HG03280 (cell line): ENCODE data around the gene FOXS1.
"Not testable (repeated sequence)": the region's sequence is repeated elsewhere in the genome, so short reads cannot be mapped to it uniquely, and the experiment has no call there.

ENCODE experiments used
- ATAC-seq: cut with Tn5 transposase; IDR thresholded peaks from one replicate; pipeline ENCODE4 v1.9.1; 2021; ENCODE audit warnings: mild to moderate bottlenecking, moderate library complexity; ENCODE audit not compliant: unreplicated experiment

Gene FOXS1

DNA sequence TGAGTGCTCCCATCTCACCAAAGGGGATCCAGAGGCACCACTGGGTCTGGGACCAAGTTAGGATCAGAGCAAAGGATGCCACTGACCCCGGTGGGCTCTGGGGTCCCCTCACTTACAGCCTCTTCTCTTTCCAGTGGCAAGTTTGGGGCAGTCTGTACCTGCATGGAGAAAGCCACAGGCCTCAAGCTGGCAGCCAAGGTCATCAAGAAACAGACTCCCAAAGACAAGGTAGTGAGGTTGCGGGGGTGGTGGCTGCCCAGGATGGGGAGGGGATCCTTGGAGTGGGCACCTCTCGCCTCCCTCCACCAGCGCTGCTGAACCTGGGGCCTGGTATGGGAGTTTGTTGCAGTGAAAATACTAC lies 21.3 kb downstream of the FOXS1 start:
- no peak for ATAC-seq

- no peak for ATAC-seq
Measured at GRCh38 chr20:31823360-31824124, 21.9 kb downstream of the FOXS1 start.

DNA sequence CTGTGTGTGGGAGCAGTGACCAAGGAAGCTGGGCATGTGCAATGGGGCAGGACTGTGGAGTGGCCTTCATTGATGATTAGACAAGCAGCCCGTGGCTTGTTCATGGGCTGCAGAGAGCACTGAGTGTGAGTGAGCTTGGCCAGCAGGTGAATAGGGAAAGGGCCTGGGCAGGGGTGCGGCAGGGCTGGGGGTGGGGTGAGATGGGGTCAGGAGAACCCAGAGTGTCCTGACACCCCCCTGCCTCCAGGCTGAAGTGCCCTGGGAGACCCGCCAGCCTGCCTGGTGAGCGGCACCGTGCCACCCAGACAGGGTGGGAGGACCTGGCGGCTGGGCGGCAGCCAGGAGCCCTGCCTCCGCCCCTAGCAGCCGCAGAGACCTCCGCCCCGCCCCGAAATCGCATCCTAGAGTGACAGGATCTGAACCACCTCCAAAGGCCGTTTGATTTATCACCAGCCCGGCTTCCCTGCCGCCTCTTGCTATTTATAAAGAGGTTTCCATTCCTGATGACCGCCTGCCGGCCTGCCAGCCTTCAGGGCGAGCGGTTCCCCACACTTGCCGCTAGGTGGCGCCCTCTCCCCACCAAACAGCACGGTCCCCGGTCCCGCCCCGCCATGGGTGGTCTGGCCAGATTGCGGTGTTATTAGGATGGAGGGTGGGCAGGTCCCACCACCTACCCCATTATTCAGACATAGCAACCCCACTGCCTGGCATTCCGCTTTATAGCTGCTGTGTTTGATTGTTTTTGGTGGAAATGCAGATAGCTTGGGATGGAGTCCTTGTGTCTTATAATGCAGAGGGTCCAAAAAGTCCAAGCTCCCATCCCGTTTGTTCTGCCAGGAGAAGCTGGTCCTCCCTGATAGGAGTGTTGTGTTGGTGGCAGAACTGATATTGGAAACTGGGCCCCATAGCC lies 22.7 kb downstream of the FOXS1 start:
- ATAC-seq, result peak; percentile 60

DNA sequence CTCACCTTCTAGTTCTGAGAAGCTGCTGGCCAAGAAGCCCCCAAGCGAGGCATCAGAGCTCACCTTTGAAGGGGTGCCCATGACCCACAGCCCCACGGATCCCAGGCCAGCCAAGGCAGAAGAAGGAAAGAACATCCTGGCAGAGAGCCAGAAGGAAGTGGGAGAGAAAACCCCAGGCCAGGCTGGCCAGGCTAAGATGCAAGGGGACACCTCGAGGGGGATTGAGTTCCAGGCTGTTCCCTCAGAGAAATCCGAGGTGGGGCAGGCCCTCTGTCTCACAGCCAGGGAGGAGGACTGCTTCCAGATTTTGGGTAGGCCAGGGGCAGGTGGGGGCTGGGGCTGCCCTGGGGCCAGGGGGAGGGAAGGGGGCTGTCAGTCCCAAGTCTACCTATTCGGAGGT lies 24.0 kb downstream of the FOXS1 start:
- ATAC-seq, result no peak

DNA sequence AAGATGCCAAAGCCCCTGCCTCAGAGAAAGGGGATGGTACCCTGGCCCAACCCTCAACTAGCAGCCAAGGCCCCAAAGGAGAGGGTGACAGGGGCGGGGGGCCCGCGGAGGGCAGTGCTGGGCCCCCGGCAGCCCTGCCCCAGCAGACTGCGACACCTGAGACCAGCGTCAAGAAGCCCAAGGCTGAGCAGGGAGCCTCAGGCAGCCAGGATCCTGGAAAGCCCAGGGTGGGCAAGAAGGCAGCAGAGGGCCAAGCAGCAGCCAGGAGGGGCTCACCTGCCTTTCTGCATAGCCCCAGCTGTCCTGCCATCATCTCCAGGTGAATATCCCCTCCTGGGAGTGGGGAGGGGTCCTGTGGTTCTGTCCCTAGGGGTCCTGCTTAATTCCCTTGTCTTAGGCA lies 25.2 kb downstream of the FOXS1 start:
- no peak for ATAC-seq

DNA sequence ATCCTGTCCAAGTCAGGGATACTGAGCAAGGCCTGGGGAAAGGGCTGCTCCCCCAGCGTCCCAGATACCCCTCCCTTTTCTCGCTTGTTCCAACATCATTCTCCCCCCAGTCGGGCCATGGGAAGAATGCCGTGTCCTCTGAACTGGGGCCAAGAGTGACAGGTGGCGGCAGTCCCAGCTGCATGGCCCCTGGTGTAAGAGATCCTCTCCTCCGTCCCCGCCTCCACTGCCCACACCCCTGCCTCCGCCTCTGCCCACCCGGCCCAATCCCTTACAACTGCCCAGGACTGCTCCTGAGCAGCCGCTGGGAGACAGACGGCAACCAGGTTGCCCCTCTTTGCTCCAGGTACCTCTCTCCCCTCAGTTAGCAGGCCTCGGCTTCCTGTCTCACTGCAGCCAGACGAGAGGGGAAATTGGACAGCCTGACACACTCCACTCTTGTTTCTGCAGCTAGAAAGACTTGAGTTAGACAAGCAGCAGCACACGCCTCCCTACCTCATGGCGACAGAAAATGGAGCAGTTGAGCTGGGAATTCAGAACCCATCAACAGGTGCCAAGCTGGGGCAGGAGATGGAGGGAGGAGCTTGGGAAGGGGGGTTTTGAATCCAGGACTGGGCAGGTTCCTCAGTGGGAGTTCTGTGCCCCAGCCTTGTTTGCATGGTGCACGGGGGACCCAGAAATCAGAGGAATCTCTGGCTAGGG lies 26.2 kb downstream of the FOXS1 start, which contains the start of gene MYLK2:
Gene MYLK2 (plus strand): TSS at position 274 of the 702 bp plus-strand sequence. CDS start 225 bp downstream, at position 499.
- ATAC-seq, result no peak

DNA sequence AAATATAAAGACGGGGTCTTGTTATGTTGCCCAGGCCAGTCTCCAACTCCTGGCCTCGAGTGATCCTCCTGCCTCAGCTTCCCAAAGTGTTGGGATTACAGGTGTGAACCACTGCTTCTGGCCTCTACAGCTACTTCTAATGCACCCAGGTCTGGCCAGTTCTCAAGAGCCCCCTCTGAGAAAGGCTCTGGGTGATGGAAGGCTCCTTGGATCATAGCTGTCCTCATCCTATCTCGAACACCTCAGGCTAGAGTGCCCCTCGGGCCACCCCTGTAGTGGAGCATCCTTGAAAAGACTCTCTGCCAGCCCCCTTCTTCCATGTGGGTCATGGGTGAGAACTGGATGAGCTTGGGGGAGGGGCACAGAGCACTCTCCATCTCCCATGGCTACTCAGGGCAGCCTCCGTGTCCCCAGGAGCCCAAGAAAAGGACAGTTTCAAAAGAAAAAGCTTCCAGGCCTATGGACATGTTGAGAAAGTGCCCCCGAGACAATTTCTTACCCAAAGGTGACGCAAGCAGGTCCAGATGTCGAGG lies 27.0 kb downstream of the FOXS1 start:
- no peak for ATAC-seq

DNA sequence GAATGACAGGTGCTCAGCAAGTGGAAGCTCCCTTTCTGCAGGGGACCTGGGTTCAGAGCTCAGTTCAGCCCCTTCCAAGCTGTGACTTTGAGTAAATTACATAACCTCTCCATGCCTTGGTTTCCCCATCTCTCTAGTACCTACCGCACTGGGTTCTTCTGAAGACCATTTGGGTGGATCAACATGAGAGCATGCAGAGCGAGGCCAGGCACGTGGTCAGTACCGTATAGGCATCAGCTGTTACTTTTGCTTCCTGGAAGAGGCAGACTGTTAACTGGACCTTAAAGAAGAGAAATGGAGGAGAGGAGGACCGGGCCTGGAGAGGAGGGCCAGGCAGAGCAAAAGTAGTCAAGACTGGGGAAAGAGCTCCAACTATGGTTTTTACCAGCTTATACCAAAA lies 27.9 kb downstream of the FOXS1 start:
- ATAC-seq, result no peak

GRCh38 chr20:31816221-31816620 lies 29.2 kb downstream of the FOXS1 start:
- no peak for ATAC-seq

DNA sequence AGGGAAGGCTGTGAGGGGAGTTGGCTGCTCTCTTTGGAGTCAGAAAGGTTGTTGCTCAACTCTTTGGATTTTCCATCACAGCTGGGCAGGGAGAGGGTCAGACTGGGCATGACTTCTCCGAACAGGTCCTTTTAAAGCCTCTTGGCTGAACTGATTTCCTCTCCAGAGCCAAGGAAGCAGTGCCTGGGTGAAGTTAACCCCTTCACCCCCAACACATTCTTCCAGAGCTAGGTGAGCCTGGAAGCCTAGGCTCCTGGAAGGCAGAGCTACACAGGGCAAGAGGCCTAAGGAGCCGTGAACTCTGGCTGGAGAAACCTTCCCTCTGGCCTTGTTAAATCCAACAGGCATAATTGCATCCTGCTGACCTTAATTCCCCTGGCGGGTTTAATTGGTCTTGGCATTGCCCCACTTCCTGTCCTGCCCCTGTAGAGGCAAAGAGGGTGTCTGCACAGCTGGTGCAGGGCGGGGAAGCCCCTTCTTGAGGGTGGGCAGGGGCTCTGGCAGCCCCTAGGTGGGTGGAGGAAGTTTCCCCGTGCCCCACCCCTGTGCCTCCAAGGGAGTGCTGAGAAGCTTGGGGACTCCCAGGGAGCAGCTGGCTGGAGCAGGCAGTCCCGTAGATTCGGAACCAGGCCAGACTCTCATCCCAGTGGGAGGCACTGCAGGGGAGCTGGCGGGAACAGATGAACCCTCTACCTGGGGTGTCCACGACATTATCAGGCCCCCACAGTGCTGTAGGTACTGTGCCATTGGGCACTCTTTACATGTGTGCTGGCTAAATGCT lies 29.8 kb downstream of the FOXS1 start:
- ATAC-seq, result no peak

GRCh38 chr20:31814142-31814541 lies 31.3 kb downstream of the FOXS1 start:
- not testable (repeated sequence) for ATAC-seq

GRCh38 chr20:31813611-31814010 lies 31.8 kb downstream of the FOXS1 start:
- no peak for ATAC-seq

GRCh38 chr20:31811796-31812728 lies 33.3 kb downstream of the FOXS1 start:
- no peak for ATAC-seq

- ATAC-seq, result no peak
Measured at GRCh38 chr20:31811198-31811597, 34.2 kb downstream of the FOXS1 start.

GRCh38 chr20:31809661-31810060 lies 35.7 kb downstream of the FOXS1 start:
- no peak for ATAC-seq

- ATAC-seq, result no peak
Measured at GRCh38 chr20:31808481-31808880, 36.9 kb downstream of the FOXS1 start.

DNA sequence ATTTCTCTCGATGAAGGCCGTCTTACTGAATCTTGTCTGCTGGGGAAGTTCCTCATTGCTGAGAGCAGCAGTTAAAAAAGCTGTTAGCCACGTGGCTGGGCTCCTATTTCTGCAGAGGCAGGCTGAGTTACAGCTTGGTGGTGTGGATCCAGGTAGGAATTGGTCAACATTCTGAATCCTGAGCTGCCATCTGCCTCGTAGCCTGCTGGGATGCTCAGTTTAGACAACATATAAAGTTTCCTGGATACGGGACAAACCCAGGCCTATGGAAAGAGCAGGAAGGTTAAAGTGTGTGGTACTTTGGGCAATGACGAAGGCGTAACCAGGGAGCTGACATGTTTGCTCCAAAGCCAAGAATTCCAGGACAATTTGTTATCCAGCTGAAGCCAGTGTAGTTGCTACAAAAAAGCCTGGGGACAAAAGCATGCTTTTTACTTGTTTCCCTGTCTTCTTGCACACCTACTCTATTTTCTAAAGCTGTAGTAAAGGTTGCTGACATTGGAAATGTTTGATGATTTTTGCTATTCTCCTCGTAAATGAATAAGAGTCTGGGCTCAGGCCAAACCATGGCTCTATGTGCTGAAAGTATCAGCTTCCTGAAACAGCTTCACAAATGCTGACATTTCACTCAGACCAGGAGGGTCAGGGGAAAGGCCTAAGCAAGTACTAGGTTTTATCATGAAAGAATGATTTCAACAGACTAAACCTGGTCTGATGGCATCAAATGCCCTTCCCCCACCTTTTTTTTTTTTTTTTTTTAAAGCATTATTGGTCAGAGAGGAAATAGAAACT lies 38.6 kb downstream of the FOXS1 start:
- ATAC-seq, result no peak

GRCh38 chr20:31803552-31804291 lies 41.7 kb downstream of the FOXS1 start:
- no peak for ATAC-seq
